Stimulated activated CD8-positive, alpha-beta memory T cell treated with anti-CD3 and anti-CD28 coated beads, Interleukin-15, amount 100 ng/mL, for 4 hours (primary cell): ENCODE measurements around the gene PSEN1.
"Not testable (repeated sequence)": the region's sequence is repeated elsewhere in the genome, so short reads cannot be mapped to it uniquely, and the experiment has no call there.

Experiments used
- DNase-seq, 2 donors: peaks; one replicate each; pipeline ENCODE4 v3.0.0-alpha.2; 2020; ENCODE audit warnings: low read depth in 2 of 2

The PSEN1 gene

GRCh38 chr14:73166399-73166798 is 30.1 kb downstream of the PSEN1 start:
- DNase-seq: no peak

DNA sequence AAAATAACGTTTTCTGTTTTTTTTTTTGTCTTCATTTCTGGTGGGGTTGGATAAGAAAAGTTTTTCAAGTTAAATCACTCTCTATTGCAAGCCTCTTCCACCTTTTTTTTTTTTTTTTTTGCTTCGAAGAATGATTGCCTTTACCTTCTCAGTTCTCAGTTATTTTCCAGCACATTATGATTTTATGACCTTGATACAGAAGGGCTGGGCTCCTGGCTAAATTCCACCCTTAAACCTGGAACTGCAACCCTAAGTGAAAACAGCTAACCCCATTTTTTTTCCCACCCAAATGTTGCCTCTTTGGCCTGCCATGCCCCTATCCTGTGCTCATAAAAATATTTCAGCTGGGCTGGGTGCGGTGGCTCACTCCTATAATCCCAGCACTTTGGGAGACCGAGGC is 31.4 kb downstream of the PSEN1 start:
- no peak for DNase-seq

DNA sequence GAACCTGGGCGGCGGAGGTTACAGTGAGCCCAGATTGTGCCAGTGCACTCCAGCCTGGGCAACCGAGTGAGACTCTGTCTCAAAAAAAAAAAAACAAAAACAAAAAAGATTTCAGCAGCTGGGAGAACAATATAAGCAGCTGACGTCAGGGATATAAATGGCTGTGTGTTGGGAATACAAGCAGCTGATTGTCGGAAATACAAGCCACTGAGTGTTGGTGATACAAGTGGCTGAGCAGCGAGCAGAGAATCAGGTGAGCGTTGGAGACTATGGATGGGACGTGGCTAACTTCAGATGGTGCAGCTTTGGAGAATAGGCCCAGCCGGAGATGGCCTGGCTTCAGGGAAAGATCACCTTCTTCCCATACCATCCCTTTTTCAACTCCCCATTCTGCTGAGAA is 32.0 kb downstream of the PSEN1 start:
- DNase-seq: no peak

DNA sequence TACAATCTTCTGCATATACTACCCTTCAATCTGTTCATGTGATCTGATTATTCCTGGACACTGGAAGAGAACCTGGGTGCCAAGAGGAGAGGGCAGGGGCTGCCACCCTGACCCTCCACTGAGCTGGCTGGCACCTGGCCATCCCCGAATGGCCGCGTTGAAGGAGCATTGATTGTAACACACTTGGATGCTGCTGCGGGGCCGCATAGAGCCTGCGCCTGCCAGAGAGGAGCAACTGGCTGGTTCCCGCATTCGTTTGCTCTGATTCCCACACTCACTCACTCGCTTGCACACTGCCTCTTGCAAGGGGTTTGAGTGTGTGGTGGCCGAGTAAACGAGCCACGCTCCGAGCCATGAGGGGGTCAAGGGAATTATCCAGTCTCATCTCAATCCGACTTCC is 32.4 kb downstream of the PSEN1 start:
- no peak for DNase-seq

GRCh38 chr14:73169855-73170254 is 33.5 kb downstream of the PSEN1 start:
- DNase-seq: not testable (repeated sequence)

GRCh38 chr14:73170686-73171085 is 34.4 kb downstream of the PSEN1 start:
- DNase-seq: no peak

DNA sequence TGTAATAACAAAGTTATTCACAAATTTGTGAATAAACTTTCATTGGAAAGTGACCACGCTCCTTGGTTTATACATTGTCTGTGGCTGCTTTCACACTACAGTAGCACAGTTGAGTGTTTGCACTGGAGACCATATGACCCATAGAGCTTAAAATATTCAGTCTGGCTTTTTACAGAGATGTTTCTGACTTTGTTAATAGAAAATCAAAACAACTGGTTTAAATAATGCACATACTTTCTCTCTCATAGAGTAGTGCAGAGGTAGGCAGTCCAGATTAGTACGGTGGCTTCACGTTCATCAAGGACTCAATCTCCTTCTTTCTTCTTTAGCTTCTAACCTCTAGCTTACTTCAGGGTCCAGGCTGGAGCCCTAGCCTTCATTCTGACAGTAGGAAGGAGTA is 36.2 kb downstream of the PSEN1 start:
- no peak for DNase-seq

- no peak for DNase-seq
These were observed 36.9 kb downstream of the PSEN1 start for GRCh38 chr14:73173092-73173735.

- no peak for DNase-seq
These were observed 40.4 kb downstream of the PSEN1 start for GRCh38 chr14:73176685-73177084.

- DNase-seq: no peak
These were observed 44.1 kb downstream of the PSEN1 start for GRCh38 chr14:73180385-73180805.

DNA sequence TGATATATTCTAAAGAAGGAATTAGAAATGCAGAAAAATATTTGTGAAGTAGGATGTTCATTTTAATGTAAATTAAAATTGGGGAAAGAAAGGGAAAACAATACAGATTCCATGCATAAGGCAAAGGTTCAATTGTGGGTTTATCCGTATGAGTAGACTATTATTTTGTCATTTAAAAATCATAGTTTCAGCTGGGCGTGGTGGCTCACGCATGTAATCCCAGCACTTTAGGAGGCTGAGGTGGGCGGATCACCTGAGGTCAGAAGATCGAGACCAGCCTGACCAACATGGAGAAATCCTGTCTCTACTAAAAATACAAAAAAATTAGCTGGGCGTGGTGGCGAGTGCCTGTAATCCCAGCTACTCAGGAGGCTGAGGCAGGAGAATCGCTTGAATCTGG is 44.7 kb downstream of the PSEN1 start:
- DNase-seq: not testable (repeated sequence)

DNA sequence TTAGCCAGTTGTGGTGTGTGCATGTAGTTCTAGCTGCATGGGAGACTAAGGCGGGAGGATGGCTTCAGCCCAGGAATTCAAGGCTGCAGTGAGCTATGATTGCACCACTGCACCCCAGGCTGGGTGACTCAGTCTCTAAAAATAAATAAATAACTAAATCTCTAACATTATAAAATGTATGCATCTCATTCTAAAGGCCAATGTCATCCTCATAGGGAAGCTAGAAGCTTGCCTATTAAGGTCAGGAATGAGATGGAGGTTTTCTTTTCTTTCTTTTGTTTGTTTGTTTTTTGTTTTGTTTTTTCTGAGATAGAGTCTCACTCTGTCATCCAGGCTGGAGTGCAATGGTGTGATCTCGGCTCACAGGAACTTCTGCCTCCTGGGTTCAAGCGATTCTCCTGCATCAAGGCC is 52.2 kb downstream of the PSEN1 start:
- no peak for DNase-seq

DNA sequence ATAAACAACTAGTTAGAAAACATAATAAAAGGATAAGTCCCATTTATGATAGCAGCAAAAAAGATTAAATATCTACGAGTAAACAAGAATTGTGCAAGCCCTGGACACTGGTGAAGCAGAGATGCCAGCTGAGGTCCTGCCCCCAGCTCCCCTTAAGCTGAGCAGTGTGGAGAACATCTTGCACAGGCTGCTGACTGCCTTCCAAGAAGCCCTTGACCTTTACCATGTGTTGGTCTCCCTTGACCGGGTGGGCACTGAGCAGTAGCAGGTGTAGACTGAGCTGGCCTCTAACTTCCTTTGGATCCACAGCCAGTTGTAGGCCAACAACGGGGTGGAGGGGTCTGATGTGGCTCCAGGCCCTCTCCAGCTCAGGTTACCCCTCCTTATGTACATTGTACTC is 53.3 kb downstream of the PSEN1 start:
- no peak for DNase-seq

DNA sequence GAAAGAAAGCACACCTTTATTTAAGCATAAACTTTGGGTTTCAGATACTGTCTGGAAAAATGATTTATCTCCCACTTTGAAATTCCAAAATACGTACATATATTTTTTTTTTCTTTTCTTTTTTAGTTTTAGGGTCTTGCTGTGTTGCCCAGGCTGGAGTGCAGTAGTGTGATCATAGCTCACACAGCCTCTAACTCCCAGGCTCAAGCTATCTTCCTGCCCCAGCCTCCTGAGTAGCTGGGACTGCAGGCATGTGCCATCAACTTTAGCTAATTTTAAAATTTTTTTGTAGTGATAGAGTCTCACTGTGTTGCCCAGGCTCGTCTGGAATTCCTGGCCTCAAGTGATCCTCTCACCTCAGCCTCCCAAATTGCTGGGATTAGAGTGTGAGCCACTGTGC is 55.1 kb downstream of the PSEN1 start:
- no peak for DNase-seq

GRCh38 chr14:73194306-73194705 is 58.0 kb downstream of the PSEN1 start:
- not testable (repeated sequence) for DNase-seq

DNA sequence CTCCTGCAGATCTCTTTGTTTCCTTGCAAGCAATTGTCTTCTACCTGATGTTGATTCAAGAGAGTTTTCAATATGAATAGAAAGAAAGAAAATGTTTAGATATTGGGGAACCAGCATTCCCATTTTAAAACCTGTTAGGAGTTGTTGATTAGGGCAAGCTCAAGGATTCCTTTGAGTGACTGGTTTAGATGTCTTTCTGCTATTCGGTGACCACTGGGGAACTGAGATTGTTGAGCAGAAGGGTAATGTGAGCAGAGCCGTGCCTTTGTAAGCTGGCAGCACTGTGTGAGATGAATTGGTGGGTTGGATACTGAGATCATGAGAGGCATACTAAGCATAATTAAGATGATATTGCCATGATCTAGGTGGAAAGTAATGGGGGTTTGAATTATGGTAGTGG is 61.9 kb downstream of the PSEN1 start:
- DNase-seq: no peak

GRCh38 chr14:73203527-73203926 is 67.2 kb downstream of the PSEN1 start:
- DNase-seq: no peak

GRCh38 chr14:73207615-73208014 is 71.3 kb downstream of the PSEN1 start:
- DNase-seq: no peak

- no peak for DNase-seq
These were observed 72.1 kb downstream of the PSEN1 start for GRCh38 chr14:73208390-73208789.

- DNase-seq: no peak
These were observed 72.5 kb downstream of the PSEN1 start for GRCh38 chr14:73208846-73209245.

DNA sequence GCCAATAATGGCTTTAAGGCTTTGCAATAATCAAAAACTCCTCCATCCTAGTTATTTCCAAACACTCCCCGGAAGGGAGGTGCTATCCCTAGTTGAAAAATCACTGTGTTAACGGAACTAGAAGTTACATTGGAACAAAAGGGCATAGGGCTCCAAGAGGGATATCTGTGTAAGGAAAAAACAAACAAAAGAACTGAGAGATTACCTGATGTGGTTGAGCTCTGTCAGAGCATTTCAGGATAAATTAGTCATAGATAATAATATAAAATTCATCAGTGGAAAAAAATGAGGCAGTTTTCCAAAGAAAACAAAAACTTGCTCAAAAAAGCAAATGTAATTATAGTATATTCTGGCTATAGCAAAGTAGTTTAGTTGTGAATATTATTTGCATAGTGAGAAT is 73.6 kb downstream of the PSEN1 start:
- DNase-seq: no peak

DNA sequence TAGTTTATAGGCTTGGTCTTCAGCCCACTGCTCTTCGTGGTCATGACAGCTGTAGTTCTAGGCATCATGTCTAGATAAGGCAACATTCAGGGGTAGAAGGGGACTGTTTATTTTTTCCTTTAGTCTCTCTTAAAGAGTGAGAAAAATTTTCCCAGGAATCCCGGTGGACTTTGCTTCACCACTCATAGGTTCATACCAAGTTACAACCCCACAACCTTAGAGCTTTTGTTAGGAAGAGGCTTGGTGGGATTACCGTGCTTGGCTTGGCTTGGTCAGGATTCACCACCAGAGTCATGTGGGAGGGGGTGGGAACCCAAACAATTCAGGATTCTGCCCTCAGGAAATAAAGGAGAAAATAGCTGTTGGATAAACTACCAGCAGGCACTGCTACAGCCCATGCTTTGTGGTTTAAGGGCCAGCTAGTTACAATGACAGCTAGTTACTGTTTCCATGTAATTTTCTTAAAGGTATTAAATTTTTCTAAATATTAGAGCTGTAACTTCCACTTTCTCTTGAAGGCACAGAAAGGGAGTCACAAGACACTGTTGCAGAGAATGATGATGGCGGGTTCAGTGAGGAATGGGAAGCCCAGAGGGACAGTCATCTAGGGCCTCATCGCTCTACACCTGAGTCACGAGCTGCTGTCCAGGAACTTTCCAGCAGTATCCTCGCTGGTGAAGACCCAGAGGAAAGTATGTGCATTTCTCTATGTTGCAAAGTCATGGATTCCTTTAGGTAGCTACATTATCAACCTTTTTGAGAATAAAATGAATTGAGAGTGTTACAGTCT is 75.1 kb downstream of the PSEN1 start:
- no peak for DNase-seq

DNA sequence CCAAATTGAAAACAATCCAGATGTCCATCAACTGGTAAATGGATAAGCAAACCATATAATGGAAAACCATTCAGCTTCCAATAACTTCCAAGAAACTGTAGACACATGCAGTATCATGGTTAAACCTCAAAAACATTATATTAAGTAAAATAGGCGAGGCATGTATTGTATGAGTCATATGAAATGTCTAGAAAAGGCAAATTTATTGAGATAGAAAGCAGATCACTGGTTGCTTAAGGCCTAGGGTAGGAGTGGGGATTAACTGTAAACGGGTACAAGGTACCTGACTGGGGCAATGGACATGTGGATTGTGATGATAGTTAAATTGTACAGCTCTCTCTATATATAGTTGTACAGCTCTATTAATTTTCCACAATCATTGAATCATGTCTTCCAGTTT is 79.7 kb downstream of the PSEN1 start:
- DNase-seq: no peak

GRCh38 chr14:73217411-73217810 is 81.1 kb downstream of the PSEN1 start:
- no peak for DNase-seq
